HG02884 (cell line): ENCODE results near the gene RAI1.
A peak's percentile ranks its signal among the peaks of the same experiment; 100 is the strongest.

ENCODE experiments used
- ATAC-seq: cut with Tn5 transposase; IDR thresholded peaks from one replicate; pipeline ENCODE4 v1.9.1; 2021; ENCODE audit warnings: mild to moderate bottlenecking, moderate library complexity; ENCODE audit not compliant: unreplicated experiment

RAI1 gene

GRCh38 chr17:17745476-17746455 is 64.5 kb downstream of the RAI1 start:
- ATAC-seq = no peak

GRCh38 chr17:17748179-17748578 is 66.9 kb downstream of the RAI1 start:
- no peak for ATAC-seq

- no peak for ATAC-seq
These were observed 67.3 kb downstream of the RAI1 start for GRCh38 chr17:17748604-17749003.

GRCh38 chr17:17749025-17749772 is 67.9 kb downstream of the RAI1 start:
- no peak for ATAC-seq

GRCh38 chr17:17749921-17750320 is 68.7 kb downstream of the RAI1 start:
- no peak for ATAC-seq

- no peak for ATAC-seq
These were observed 69.6 kb downstream of the RAI1 start for GRCh38 chr17:17750881-17751280.

- no peak for ATAC-seq
These were observed 70.3 kb downstream of the RAI1 start for GRCh38 chr17:17751489-17752088.

- peak; percentile 67 for ATAC-seq
These were observed 71.0 kb downstream of the RAI1 start for GRCh38 chr17:17752089-17752820.

- no peak for ATAC-seq
These were observed 71.6 kb downstream of the RAI1 start for GRCh38 chr17:17752821-17753321.

GRCh38 chr17:17754719-17755686 is 73.7 kb downstream of the RAI1 start:
- no peak for ATAC-seq

GRCh38 chr17:17755715-17756114 is 74.5 kb downstream of the RAI1 start:
- ATAC-seq = no peak

GRCh38 chr17:17757391-17757791 is 76.1 kb downstream of the RAI1 start:
- no peak for ATAC-seq

GRCh38 chr17:17757956-17758845 is 76.9 kb downstream of the RAI1 start:
- ATAC-seq = no peak

GRCh38 chr17:17758941-17759563 is 77.8 kb downstream of the RAI1 start:
- ATAC-seq = no peak

GRCh38 chr17:17760350-17760749 is 79.1 kb downstream of the RAI1 start:
- ATAC-seq = no peak

- ATAC-seq = no peak
These were observed 79.8 kb downstream of the RAI1 start for GRCh38 chr17:17760872-17761550.
